AG04450 (cell line): ENCODE data around the gene MMP17. TPM values are rescaled to one million over a fixed set of nuclear protein-coding genes. Genes with fewer than 3 reads are reported as not detected.

Experiments
- CTCF ChIA-PET: fragments of 300-600, 350-600 bp; formaldehyde crosslinking; extraction: SDS; loops from one replicate; lab custom pipeline; 2022; ENCODE audit warnings: antibody characterized with exemption, inconsistent platforms; lab: Charles Lee
- POLR2A ChIA-PET: fragments of 350-600 bp; formaldehyde crosslinking; extraction: SDS; loops from one replicate; lab custom pipeline; 2021; ENCODE audit warnings: antibody characterized with exemption, inconsistent platforms; lab: Yijun Ruan, JAX
- DNase-seq: peaks from one replicate; pipeline ENCODE4 v3.0.0-alpha.2; 2011; ENCODE audit warnings: low read depth, low spot score
- H3K27ac ChIP-seq: one replicate; pipeline ENCODE4 v1.5.1; 2012; ENCODE audit warnings: low read depth, low read length, control low read depth
- H3K27me3 ChIP-seq: one replicate; pipeline ENCODE4 v1.6.0; 2012; ENCODE audit warnings: low read length; ENCODE audit not compliant: control insufficient read depth, insufficient read depth
- H3K4me3 ChIP-seq: 2 replicates; pipeline ENCODE4 v1.5.1; 2011; ENCODE audit warnings: mild to moderate bottlenecking, low read depth, low read length, control low read depth
- H3K9me3 ChIP-seq: 2 replicates; pipeline ENCODE4 v1.5.1; 2012; ENCODE audit warnings: low read length; ENCODE audit not compliant: control insufficient read depth, insufficient read depth
- polyA plus RNA-seq: library from polyadenylated mRNA; depleted of rRNA; stranded (reverse); fragments of >200 nt; gene quantifications from 2 replicates; pipeline ENCODE4 v1.2.3, GENCODE V29; 2011
- TF ChIP-seq, protein P1 (sequence below): IDR thresholded peaks from 2 replicates; pipeline ENCODE4 v1.5.1; 2011; ENCODE audit warnings: low read depth, low read length, control low read depth, inconsistent platforms

Gene MMP17
- polyA plus RNA-seq, 1 experiment, result 9.9 TPM

DNA sequence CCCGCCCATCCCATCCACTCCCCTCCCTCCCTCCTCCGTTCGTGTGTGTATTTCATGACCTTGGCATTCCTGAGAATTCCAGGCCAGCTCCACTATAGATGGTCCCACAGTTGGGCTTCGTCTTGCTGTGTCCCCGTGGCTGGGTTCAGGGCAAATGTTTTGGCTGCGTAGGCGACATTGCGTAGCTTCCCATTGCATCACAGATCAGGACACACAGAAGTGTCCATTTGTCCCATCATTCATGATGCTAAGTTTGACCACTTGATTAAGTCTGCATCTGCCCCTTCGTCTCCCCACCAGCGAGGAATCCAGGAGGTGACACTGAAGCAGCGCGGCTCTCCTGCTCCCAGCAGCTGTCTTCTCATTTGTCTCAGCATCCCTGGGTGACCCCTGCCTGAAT, 38.6 kb upstream of the MMP17 start:
- Histone ChIP-seq H3K27me3 (no peaks in the 10 kb centered on the region), H3K27ac (no peak overlapping the region), H3K4me3 (no peak overlapping the region), H3K9me3 (no peaks in the 10 kb centered on the region; the same call in 1 of the 2 replicates)
- DNase-seq, result no peak
- CTCF ChIA-PET, result no interaction called here
- POLR2A ChIA-PET, result no interaction called here
- TF ChIP-seq, protein P1, sequence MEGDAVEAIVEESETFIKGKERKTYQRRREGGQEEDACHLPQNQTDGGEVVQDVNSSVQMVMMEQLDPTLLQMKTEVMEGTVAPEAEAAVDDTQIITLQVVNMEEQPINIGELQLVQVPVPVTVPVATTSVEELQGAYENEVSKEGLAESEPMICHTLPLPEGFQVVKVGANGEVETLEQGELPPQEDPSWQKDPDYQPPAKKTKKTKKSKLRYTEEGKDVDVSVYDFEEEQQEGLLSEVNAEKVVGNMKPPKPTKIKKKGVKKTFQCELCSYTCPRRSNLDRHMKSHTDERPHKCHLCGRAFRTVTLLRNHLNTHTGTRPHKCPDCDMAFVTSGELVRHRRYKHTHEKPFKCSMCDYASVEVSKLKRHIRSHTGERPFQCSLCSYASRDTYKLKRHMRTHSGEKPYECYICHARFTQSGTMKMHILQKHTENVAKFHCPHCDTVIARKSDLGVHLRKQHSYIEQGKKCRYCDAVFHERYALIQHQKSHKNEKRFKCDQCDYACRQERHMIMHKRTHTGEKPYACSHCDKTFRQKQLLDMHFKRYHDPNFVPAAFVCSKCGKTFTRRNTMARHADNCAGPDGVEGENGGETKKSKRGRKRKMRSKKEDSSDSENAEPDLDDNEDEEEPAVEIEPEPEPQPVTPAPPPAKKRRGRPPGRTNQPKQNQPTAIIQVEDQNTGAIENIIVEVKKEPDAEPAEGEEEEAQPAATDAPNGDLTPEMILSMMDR, result no peak

DNA sequence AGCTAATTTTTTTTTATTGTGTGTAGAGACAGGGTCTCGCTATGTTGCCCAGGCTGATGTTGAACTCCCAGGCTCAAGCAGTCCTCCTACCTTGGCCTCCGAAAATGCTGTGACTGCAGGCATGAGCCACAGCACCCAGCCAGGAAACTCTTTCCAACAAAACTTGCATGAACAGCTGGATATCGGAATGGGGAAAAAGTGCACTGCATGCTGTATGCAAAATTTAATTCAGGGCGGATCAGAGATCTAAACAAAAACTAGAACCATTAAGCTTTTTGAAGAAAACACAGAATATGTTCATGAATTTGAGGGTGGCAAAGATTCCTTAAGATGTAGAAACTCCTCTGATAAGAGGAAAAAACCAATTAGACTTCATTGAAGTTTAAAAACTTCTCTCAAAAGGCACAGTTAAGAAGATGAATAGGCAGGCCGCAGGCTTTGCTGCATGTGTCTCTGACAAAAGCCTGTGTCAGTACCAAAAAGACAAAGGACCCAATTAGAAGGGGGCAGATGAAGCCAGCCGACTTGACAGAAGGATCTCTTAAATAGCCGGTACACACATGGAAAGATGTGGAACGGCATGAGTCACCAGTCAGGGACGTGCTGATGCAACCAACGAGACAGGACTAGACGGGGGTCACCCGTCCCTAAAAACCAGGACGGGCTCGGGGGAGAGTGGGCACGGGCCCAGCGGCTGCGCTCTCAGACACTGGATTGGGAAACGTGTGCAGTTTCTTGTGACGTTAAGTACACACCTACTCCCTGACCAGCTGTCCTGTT, 34.8 kb upstream of the MMP17 start:
- ChIA-PET CTCF (interaction anchor here (1.1 kb wide), 1 partner anchor 35 kb away, joined by 3 read pairs; no protein-coding TSS in a partner anchor), POLR2A (no interaction called here)
- TF ChIP-seq, protein P1, result no peak
- H3K9me3 ChIP-seq, result no peaks in the 10 kb centered on the region; the same call in 1 of the 2 replicates
- no peak overlapping the region for H3K27ac ChIP-seq
- DNase-seq, result no peak
- no peaks in the 10 kb centered on the region for H3K27me3 ChIP-seq
- no peak overlapping the region for H3K4me3 ChIP-seq

DNA sequence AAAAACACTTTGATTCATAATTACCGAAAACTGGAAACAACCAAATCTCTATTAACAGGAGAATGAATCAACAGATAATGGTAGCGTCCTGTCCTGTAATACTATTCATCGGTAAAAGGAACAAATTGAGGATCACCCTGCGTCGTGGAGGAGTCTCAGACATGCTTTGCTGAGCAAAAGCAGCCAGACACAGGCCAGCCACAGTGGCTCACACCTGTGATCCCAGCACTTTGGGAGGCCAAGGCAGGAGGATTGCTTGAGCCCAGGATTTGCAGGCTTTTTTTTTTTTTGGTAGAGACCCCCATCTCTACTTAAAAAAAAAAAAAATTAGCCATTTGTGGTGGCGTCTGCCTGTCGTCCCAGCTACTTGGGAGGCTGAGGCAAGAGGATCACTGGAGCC, 34.1 kb upstream of the MMP17 start:
- H3K9me3 ChIP-seq, result no peaks in the 10 kb centered on the region; the same call in 1 of the 2 replicates
- TF ChIP-seq, protein P1, result no peak
- no peaks in the 10 kb centered on the region for H3K27me3 ChIP-seq
- no peak overlapping the region for H3K4me3 ChIP-seq
- DNase-seq, result no peak
- H3K27ac ChIP-seq, result no peak overlapping the region
- ChIA-PET CTCF (interaction anchor here (1.1 kb wide), 1 partner anchor 35 kb away, joined by 3 read pairs; no protein-coding TSS in a partner anchor), POLR2A (no interaction called here)

DNA sequence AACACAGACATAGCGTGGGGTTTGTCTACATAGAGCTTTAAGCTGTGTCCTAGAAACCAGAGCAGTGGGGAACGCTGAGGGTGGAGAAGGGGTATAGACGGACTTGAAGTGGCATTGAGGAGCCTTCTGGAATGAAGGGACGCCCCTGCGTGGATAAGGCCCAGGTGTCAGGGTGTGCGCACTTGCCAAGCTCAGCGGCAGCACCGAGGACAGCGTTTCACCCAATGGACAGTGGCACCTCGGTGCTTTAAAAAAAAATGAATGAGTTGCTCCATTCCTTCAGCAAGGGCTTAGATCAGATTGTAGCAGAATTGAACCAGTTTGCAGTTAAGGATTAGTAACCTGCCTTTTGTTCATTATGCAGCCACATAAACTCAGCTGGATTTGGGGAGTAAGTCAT, 33.6 kb upstream of the MMP17 start:
- TF ChIP-seq, protein P1, result no peak
- ChIA-PET CTCF (no interaction called here), POLR2A (no interaction called here)
- Histone ChIP-seq H3K9me3 (no peaks in the 10 kb centered on the region; the same call in 1 of the 2 replicates), H3K27ac (no peak overlapping the region), H3K4me3 (no peak overlapping the region), H3K27me3 (no peaks in the 10 kb centered on the region)
- DNase-seq, result no peak

DNA sequence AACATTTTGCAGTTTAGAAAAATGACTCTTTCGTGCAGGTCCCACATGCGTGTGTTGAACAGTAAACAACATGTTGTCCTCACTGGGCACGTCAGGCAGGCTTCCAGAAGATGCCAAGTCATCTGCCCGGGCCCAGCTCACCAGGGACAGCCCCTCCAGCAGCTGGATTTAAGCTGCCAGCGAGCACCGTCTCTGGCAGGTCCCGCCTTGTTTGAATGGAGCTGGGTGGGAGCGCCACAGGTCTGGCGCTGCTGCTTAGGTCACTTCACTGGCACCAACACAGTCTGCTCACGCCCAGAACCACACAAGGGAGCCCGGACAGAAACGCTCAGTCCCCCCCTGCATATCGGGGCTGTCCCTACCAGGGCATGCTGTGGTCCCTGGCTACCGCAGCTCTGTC, 33.1 kb upstream of the MMP17 start:
- CTCF ChIA-PET, result no interaction called here
- TF ChIP-seq, protein P1, result no peak
- Histone ChIP-seq H3K4me3 (no peak overlapping the region), H3K9me3 (no peaks in the 10 kb centered on the region; the same call in 1 of the 2 replicates), H3K27ac (no peak overlapping the region), H3K27me3 (no peaks in the 10 kb centered on the region)
- DNase-seq, result no peak
- POLR2A ChIA-PET, result no interaction called here
